Aorta (tissue), 5 donors: ENCODE measurements around the gene ZFX. TPM values are rescaled to one million over a fixed set of nuclear protein-coding genes. Genes with fewer than 3 reads are reported as not detected.

Experiments used
- ATAC-seq: fragments of 200-7000 bp; cut with Tn5 transposase; one replicate; pipeline ENCODE4 v1.9.1; 2022; ENCODE audit warnings: moderate library complexity; ENCODE audit not compliant: low FRiP score
- DNase-seq, 2 donors: peaks; one replicate each; pipeline ENCODE4 v3.0.0-alpha.2; 2020
- H3K27ac ChIP-seq, 2 donors: one replicate each; pipeline ENCODE4 v1.5.1; 2013; ENCODE audit warnings: low read length in 2 of 2, mild to moderate bottlenecking in 2 of 2, moderate library complexity in 2 of 2, control low read depth in 1 of 2, inconsistent platforms in 1 of 2, low read depth in 1 of 2
- H3K27me3 ChIP-seq, 2 donors: one replicate each; pipeline ENCODE4 v1.6.1; 2013; ENCODE audit warnings: control low read depth in 1 of 2, low read length in 1 of 2, mild to moderate bottlenecking in 1 of 2, moderate library complexity in 1 of 2; ENCODE audit not compliant: insufficient read depth in 2 of 2, control insufficient read depth in 1 of 2
- H3K36me3 ChIP-seq, 2 donors: one replicate each; pipeline ENCODE4 v1.6.1; 2013; ENCODE audit warnings: control low read depth in 1 of 2, low read length in 1 of 2, mild to moderate bottlenecking in 1 of 2; ENCODE audit not compliant: insufficient read depth in 2 of 2, control insufficient read depth in 1 of 2
- H3K4me1 ChIP-seq, 2 donors: one replicate each; pipeline ENCODE4 v1.6.1; 2013; ENCODE audit warnings: low read length in 2 of 2, control low read depth in 1 of 2, mild to moderate bottlenecking in 1 of 2, moderate library complexity in 1 of 2; ENCODE audit not compliant: insufficient read depth in 2 of 2, control insufficient read depth in 1 of 2
- H3K4me3 ChIP-seq, 2 donors: one replicate each; pipeline ENCODE4 v1.5.1; 2013; ENCODE audit warnings: low read length in 2 of 2, control low read depth in 1 of 2, mild to moderate bottlenecking in 1 of 2
- H3K9me3 ChIP-seq: one replicate; pipeline ENCODE4 v1.6.1; 2013; ENCODE audit warnings: mild to moderate bottlenecking, low read length; ENCODE audit not compliant: control insufficient read depth
- WGBS, 2 donors: extraction: QIAGEN DNeasy Blood & Tissue Kit; methylation state at CpG; one replicate each; pipeline ENCODE4 v1.1.7; 2013; 5-methylcytosine and 5-hydroxymethylcytosine counted together
- intact Hi-C, 2 donors: fragments of 100-400 bp; cut with DNase I; formaldehyde crosslinking; loops; one replicate each; pipeline versions ENCODE4 v1.14.2 to v1.15.0; 2022
- polyA plus RNA-seq, 2 donors: library from polyadenylated mRNA; stranded (reverse); fragments of 200-250 nt; gene quantifications; one replicate each; pipeline ENCODE4 v1.2.3, GENCODE V29; 2013
- total RNA-seq, 2 donors: library from RNA; stranded (reverse); fragmentation: NEBNext Ultra II Directional; extraction: Animal tissue kit (Norgen Biotek cat#: 25700); gene quantifications; one replicate each; pipeline ENCODE4 v1.2.1, GENCODE V29; 2021
- donor health status: healthy with polysubstance abuse.
- donor health status: Bipolar disorder and iron deficiency.
- donor health status: DM: no; HTN: no; CAD: no.
- donor health status: DM: no; HTN: no; CAD: no.
- donor health status: DM: yes; HTN: yes; CAD: no.

The ZFX gene
- total and polyA plus RNA-seq, 4 donors: 7.1 to 76.3 (median 39.5) TPM

DNA sequence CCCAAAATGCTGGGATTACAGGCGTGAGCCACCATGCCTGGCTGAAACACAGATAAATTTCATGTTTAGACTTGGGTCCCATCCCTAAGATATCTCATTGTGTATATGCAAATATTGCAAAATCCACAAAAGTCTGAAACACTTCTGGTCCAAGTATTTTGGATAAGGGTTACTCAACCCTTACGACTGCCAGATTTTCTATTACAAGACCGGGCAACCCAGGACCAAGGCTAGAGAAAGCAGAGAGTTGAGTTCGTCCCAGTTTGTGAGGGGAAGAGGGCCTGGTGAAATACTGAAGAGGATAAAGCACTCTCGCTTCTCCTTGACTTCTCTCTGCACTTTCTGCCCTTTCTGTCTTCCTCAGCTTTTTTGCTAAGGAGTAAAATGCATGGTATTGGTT, 34.5 kb downstream of the ZFX start:
- WGBS, 2 donors: 58 to 71% methylated on average over 5 of the region's 5 CpGs
- Histone ChIP-seq H3K36me3 (peaks cover 0 to 4% of the 10 kb centered on the region in 2 donors), H3K27ac (no peak overlapping the region), H3K4me1 (no peaks in the 10 kb centered on the region), H3K9me3 (no peaks in the 10 kb centered on the region), H3K27me3 (no peaks in the 10 kb centered on the region), H3K4me3 (no peak overlapping the region)
- DNase-seq: no peak
- intact Hi-C loops: no loop called here
- no peak for ATAC-seq

DNA sequence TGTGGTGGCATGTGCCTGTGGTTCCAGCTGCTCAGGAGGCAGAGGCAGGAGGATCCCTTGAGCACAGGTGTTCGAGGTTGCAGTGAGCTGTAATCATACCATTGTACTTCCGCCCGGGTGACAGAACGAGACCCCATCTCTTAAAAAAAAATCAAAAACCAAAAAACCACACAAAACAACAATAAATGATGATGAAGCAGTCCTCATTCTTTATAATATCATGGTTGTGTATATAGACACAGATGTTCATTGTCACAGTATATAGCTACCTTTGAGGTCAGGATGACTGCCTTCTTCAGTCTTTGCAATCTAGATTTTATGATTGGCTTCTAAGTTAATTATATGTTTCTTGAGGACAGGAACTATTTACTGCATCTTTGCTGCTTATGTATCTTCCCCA, 37.0 kb downstream of the ZFX start:
- Histone ChIP-seq H3K27ac (no peak overlapping the region), H3K9me3 (no peaks in the 10 kb centered on the region), H3K36me3 (peaks cover 0 to 4% of the 10 kb centered on the region in 2 donors), H3K4me3 (no peak overlapping the region), H3K27me3 (no peaks in the 10 kb centered on the region), H3K4me1 (no peaks in the 10 kb centered on the region)
- 92 to 93% methylated on average over 4 of the region's 4 CpGs for WGBS, 2 donors
- no peak for DNase-seq
- ATAC-seq: no peak
- intact Hi-C loops: no loop called here

DNA sequence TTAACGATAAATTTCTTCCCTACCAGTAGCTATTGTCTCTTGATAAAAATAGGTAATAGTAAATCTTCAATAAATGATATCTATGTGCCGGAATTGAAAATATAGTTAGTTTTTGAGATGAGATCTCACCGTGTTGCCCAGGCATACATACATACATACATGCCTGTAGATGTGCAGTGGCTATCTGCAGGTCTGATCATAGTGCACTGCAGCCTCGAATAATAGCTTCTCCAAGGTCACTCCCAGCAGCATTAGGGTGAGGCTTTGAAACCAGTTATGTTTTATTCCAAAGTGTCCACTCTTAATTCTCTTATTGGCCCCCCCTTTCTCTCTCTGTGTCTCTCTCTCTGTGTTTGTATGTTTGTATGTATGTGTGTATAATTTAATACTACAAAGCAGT, 37.5 kb downstream of the ZFX start:
- ATAC-seq (no peak), DNase-seq (no peak)
- WGBS, 2 donors: 77 to 88% methylated on average over 4 of the region's 4 CpGs
- no peaks in the 10 kb centered on the region for H3K27me3 ChIP-seq
- H3K9me3 ChIP-seq: no peaks in the 10 kb centered on the region
- intact Hi-C loops: no loop called here
- H3K4me1 ChIP-seq: no peaks in the 10 kb centered on the region
- H3K36me3 ChIP-seq: peaks cover 0 to 4% of the 10 kb centered on the region in 2 donors
- no peak overlapping the region for H3K27ac ChIP-seq
- no peak overlapping the region for H3K4me3 ChIP-seq

DNA sequence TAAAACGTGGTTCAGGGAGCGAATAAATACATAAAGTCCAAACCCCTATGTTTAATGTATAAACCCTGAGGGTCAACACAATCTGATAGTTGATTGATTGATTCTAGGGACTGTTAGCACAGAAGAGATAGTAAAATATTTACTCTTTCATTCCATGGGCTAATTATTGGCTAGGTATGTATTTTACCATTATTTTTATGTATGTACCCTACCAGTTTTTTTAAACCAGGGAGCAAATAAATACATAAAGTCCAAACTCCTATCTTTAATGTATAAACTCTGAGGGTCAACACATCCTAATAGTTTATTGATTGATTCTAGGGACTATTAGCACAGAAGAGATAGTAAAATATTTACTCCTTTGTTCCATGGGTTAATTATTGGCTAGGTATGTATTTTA, 40.0 kb downstream of the ZFX start:
- Histone ChIP-seq H3K9me3 (no peaks in the 10 kb centered on the region), H3K27me3 (no peaks in the 10 kb centered on the region), H3K4me1 (peaks cover 0 to 2% of the 10 kb centered on the region in 2 donors), H3K36me3 (no peaks in the 10 kb centered on the region), H3K4me3 (no peak overlapping the region), H3K27ac (no peak overlapping the region)
- DNase-seq: no peak
- intact Hi-C loops: no loop called here
- ATAC-seq: no peak
- WGBS, 2 donors: 78 to 83% methylated on average over 2 of the region's 2 CpGs

DNA sequence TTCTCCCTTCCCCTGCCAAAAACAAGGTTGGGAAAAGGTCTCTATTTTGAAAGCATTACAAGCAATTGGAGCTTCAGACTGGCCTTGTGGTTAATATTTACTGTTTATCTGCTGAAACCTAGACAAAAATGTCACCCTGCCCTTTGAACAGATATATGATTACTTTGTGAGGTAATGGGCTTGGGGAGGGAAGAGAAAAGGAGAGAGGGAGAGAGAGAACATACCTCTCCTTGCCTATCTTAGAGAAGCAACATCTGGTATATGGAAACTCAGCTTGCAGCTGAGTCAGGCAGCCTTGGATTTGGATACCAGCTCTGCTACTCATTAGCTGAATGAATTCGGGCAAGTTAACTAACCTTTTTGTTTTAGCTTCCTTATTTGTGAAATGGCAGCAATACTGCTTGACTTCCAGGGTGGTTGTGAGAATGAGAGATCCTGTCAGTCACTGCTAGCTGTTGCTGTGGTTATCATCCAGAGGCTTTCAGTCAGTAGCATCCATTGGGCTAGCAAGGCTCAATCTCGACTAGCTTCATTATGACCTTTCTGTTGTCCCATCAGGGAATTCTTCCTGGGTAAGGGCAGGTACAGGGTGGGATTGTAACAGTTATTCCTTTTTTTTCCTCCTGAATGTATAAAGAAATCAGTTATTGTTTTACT, 41.1 kb downstream of the ZFX start:
- intact Hi-C loops: no loop called here
- no peak overlapping the region for H3K27ac ChIP-seq
- H3K4me1 ChIP-seq: peaks cover 0 to 2% of the 10 kb centered on the region in 2 donors
- no peaks in the 10 kb centered on the region for H3K9me3 ChIP-seq
- DNase-seq: no peak
- 60 to 71% methylated on average over 2 of the region's 2 CpGs for WGBS, 2 donors
- no peak overlapping the region for H3K4me3 ChIP-seq
- no peak for ATAC-seq
- no peaks in the 10 kb centered on the region for H3K27me3 ChIP-seq
- no peaks in the 10 kb centered on the region for H3K36me3 ChIP-seq

DNA sequence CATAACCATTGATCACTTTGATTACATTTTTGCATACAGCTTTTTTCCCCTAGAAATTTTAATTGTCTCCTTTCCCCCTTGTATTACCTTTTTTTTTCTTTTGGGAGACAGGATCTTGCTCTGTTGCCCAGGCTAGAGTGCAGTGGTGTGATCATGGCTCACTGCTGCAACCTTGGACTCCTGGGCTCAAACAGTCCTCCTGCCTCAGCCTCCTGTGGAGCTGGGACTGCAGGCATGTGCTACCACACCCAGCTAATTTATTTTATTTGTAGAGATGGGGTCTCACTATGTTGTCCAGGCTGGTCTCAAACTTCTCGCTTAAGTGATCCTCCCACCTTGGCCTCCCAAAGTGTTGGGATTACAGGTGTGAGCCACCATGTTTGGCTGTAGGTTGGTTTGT, 47.0 kb downstream of the ZFX start:
- no peak overlapping the region for H3K27ac ChIP-seq
- WGBS, 2 donors: 96 to 100% methylated on average over 1 of the region's 1 CpG
- H3K4me1 ChIP-seq: peaks cover 0 to 2% of the 10 kb centered on the region in 2 donors
- no peaks in the 10 kb centered on the region for H3K9me3 ChIP-seq
- intact Hi-C loops: no loop called here
- H3K4me3 ChIP-seq: no peak overlapping the region
- no peak for DNase-seq
- H3K27me3 ChIP-seq: no peaks in the 10 kb centered on the region
- no peak for ATAC-seq
- H3K36me3 ChIP-seq: no peaks in the 10 kb centered on the region

DNA sequence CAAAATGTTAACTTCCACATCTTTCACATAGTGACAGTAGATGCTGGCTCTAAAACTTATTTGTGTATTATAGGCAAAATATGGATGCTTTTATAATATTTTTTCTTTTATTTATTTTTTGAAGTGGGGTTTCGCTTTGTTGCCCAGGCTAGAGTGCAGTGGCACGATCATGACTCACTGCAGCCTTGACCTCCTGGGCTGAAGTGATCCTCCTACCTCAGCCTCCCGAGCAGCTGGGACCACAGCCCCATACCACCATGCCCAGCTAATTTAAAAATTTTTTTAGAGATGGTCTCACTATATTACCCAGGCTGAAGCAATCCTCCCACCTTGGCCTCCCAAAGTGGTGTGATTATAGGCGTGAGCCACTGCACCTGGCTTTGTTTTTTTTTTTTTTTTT, 48.6 kb downstream of the ZFX start:
- intact Hi-C loops: no loop called here
- H3K4me3 ChIP-seq: no peak overlapping the region
- 95 to 98% methylated on average over 4 of the region's 4 CpGs for WGBS, 2 donors
- no peak overlapping the region for H3K27ac ChIP-seq
- no peaks in the 10 kb centered on the region for H3K36me3 ChIP-seq
- H3K27me3 ChIP-seq: no peaks in the 10 kb centered on the region
- H3K4me1 ChIP-seq: peaks cover 3 to 9% of the 10 kb centered on the region in 2 donors
- DNase-seq: no peak
- H3K9me3 ChIP-seq: no peaks in the 10 kb centered on the region
- no peak for ATAC-seq

DNA sequence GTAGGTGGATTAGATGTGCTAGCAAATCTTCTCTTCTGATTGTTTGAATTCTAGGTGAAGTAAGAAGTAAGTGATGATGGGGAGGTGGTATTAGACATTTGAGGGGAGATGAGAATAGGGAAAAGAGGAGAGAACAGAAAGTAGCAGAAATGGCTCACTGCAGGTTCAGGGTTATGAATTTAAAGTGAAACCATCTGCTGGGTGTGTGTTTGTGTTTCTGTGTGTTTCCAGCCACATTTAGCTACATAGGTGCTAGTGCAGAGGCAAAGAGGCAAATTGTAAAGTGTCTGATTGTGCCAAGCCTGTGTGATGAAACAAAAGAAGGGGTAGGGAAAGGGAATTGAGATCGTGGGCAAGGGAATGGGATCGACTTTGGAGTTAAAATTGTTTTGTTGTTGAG, 50.6 kb downstream of the ZFX start:
- ATAC-seq: no peak
- H3K27me3 ChIP-seq: no peaks in the 10 kb centered on the region
- 66 to 86% methylated on average over 2 of the region's 2 CpGs for WGBS, 2 donors
- H3K4me1 ChIP-seq: peaks cover 8 to 9% of the 10 kb centered on the region in 2 donors
- no peak for DNase-seq
- no peaks in the 10 kb centered on the region for H3K36me3 ChIP-seq
- H3K4me3 ChIP-seq: no peak overlapping the region
- H3K9me3 ChIP-seq: no peaks in the 10 kb centered on the region
- intact Hi-C loops: no loop called here
- no peak overlapping the region for H3K27ac ChIP-seq

DNA sequence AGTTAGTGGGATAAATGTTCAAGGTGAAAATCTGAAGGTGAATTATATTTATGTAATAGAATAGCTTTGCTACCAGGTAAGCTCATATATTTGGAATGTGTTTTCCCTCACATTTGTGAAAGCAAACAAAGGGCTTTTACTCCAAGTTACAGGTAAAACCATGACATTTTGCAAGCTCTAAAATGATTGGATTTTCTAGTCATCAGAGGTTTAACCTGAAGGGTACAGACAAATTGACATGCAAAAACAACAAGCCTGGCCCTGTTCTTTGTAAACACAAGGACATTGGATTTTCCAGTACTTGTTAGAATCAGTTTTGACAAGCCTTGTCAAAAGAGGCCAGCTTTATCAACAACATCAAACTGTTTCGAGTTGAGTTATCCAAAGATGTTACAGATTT, 51.7 kb downstream of the ZFX start:
- H3K4me1 ChIP-seq: peaks cover 8 to 9% of the 10 kb centered on the region in 2 donors
- 17 to 58% methylated on average over 1 of the region's 1 CpG for WGBS, 2 donors
- no peak overlapping the region for H3K27ac ChIP-seq
- H3K9me3 ChIP-seq: no peaks in the 10 kb centered on the region
- ATAC-seq (no peak), DNase-seq (no peak)
- intact Hi-C loops: no loop called here
- H3K4me3 ChIP-seq: no peak overlapping the region
- no peaks in the 10 kb centered on the region for H3K27me3 ChIP-seq
- no peaks in the 10 kb centered on the region for H3K36me3 ChIP-seq
